CD4-positive, alpha-beta T cell (primary cell): ENCODE results near the gene C10orf62. TPM values are rescaled to one million over a fixed set of nuclear protein-coding genes. Genes with fewer than 3 reads are reported as not detected.

Experiments used
- ATAC-seq: fragments of 200-7000 bp; cut with Tn5 transposase; one replicate; pipeline ENCODE4 v1.10.0; 2022; ENCODE audit warnings: mild to moderate bottlenecking; ENCODE audit not compliant: poor library complexity
- CTCF ChIA-PET: fragments of 350-600 bp; sonication (Branson Sonifier 250); formaldehyde crosslinking; loops from one replicate; lab custom pipeline; 2021; ENCODE audit warnings: antibody characterized with exemption, inconsistent platforms; lab: Charles Lee
- POLR2A ChIA-PET: fragments of 350-600 bp; sonication (Branson Sonifier 250); formaldehyde crosslinking; loops from one replicate; lab custom pipeline; 2021; ENCODE audit warnings: antibody characterized with exemption, inconsistent platforms; lab: Charles Lee
- DNase-seq, 14 experiments: peaks; one replicate each; pipeline ENCODE4 v3.0.0-alpha.2; 2013 to 2020; ENCODE audit warnings: mixed read lengths in 2 of 14
- H3K27ac ChIP-seq, 2 donors: one replicate each; pipeline versions ENCODE4 v1.5.1 to v1.7.0; 2013; ENCODE audit warnings: low read length in 2 of 2, low read depth in 1 of 2, mild to moderate bottlenecking in 1 of 2
- H3K27me3 ChIP-seq, 2 experiments: 1 replicate in 1 of 2; 2 replicates in 1 of 2; pipeline versions ENCODE4 v1.6.1 to v1.7.0; 2013; ENCODE audit warnings: low read length in 2 of 2, control low read depth in 1 of 2, mild to moderate bottlenecking in 1 of 2, moderate library complexity in 1 of 2; ENCODE audit not compliant: insufficient read depth in 2 of 2, control insufficient read depth in 1 of 2
- H3K36me3 ChIP-seq: one replicate; pipeline ENCODE4 v1.6.1; 2013; ENCODE audit warnings: low read length, control low read depth; ENCODE audit not compliant: insufficient read depth
- H3K4me1 ChIP-seq: one replicate; pipeline ENCODE4 v1.6.1; 2013; ENCODE audit warnings: low read length, control low read depth; ENCODE audit not compliant: insufficient read depth
- H3K4me3 ChIP-seq: one replicate; pipeline ENCODE4 v1.5.1; 2013; ENCODE audit warnings: mild to moderate bottlenecking, low read length, moderate library complexity
- H3K9me3 ChIP-seq, 2 experiments: 1 replicate in 1 of 2; 2 replicates in 1 of 2; pipeline versions ENCODE4 v1.6.1 to v1.7.0; 2013; ENCODE audit warnings: low read length in 2 of 2, mild to moderate bottlenecking in 2 of 2, control low read depth in 1 of 2, moderate library complexity in 1 of 2; ENCODE audit not compliant: control insufficient read depth in 1 of 2, insufficient read depth in 1 of 2
- H3K27ac Mint-ChIP-seq: one replicate; pipeline ENCODE4 v1.8.0; 2020; ENCODE audit warnings: mixed read lengths
- H3K27me3 Mint-ChIP-seq: one replicate; pipeline ENCODE4 v1.8.0; 2021; ENCODE audit warnings: mixed read lengths
- H3K36me3 Mint-ChIP-seq: one replicate; pipeline ENCODE4 v1.8.0; 2021; ENCODE audit warnings: low read depth, mixed read lengths
- H3K4me1 Mint-ChIP-seq: one replicate; pipeline ENCODE4 v1.8.0; 2021; ENCODE audit warnings: low read depth, mixed read lengths
- H3K4me3 Mint-ChIP-seq: one replicate; pipeline ENCODE4 v1.8.0; 2020; ENCODE audit warnings: mild to moderate bottlenecking, mixed read lengths
- H3K9me3 Mint-ChIP-seq: one replicate; pipeline ENCODE4 v1.8.0; 2020; ENCODE audit warnings: mixed read lengths
- CTCF ChIP-seq: fragments of 200-600 bp; IDR thresholded peaks from one replicate; pipeline ENCODE4 v1.8.0; 2022; ENCODE audit warnings: antibody characterized with exemption, mild to moderate bottlenecking
- intact Hi-C, 2 experiments: fragments of 100-400 bp; cut with DNase I in 1 of 2; cut with micrococcal nuclease in 1 of 2; formaldehyde crosslinking; loops; one replicate each; pipeline versions ENCODE4 v1.15.1 to v1.9.0; 2023 to 2025; cut with DNase I, micrococcal nuclease
- total RNA-seq, 174 experiments: library from RNA in 2 of 174; stranded (reverse) in 2 of 174; gene quantifications; one replicate each; pipeline ENCODE4 v1.2.3 and lab custom pipeline; 2021 to 2026

The C10orf62 gene
- total RNA-seq, 2 experiments from 2014 or later, result not detected

- no peak overlapping the region for H3K27ac ChIP-seq
- ChIA-PET CTCF (no interaction called here), POLR2A (no interaction called here)
- no peaks in the 10 kb centered on the region for H3K36me3 ChIP-seq
- DNase-seq, result peak in 1 of 14 experiments; percentile 11
- H3K4me1 ChIP-seq, result no peaks in the 10 kb centered on the region
- ATAC-seq, result no peak
- H3K9me3 ChIP-seq, result no peaks in the 10 kb centered on the region
- Mint-ChIP-seq H3K9me3 (no peaks in the 10 kb centered on the region), H3K27me3 (no peaks in the 10 kb centered on the region), H3K36me3 (no peaks in the 10 kb centered on the region), H3K4me3 (no peak overlapping the region), H3K27ac (no peak overlapping the region), H3K4me1 (no peaks in the 10 kb centered on the region)
- no peaks in the 10 kb centered on the region for H3K27me3 ChIP-seq
- no peak overlapping the region for H3K4me3 ChIP-seq
- intact Hi-C loops, result no loop called here
- no peak for TF ChIP-seq CTCF
Measured at GRCh38 chr10:97612386-97612785, 22.9 kb downstream of the C10orf62 start.

GRCh38 chr10:97618285-97618684, 28.8 kb downstream of the C10orf62 start:
- ChIA-PET POLR2A (no interaction called here), CTCF (interaction anchor here (1.2 kb wide), 1 partner anchor 14 kb away, joined by 3 read pairs; no protein-coding TSS in a partner anchor)
- H3K36me3 Mint-ChIP-seq, result no peaks in the 10 kb centered on the region
- H3K4me1 ChIP-seq, result no peaks in the 10 kb centered on the region
- H3K4me3 ChIP-seq, result no peak overlapping the region
- ATAC-seq, result no peak
- H3K9me3 Mint-ChIP-seq, result no peaks in the 10 kb centered on the region
- no peaks in the 10 kb centered on the region for H3K27me3 ChIP-seq
- H3K9me3 ChIP-seq, result no peaks in the 10 kb centered on the region
- H3K27me3 Mint-ChIP-seq, result no peaks in the 10 kb centered on the region
- no peak for DNase-seq
- no peak overlapping the region for H3K27ac Mint-ChIP-seq
- no peak overlapping the region for H3K27ac ChIP-seq
- no peaks in the 10 kb centered on the region for H3K36me3 ChIP-seq
- no peaks in the 10 kb centered on the region for H3K4me1 Mint-ChIP-seq
- no peak overlapping the region for H3K4me3 Mint-ChIP-seq
- intact Hi-C loops, result no loop called here
- no peak for TF ChIP-seq CTCF

- intact Hi-C loops, result no loop called here
- H3K4me3 Mint-ChIP-seq, result no peak overlapping the region
- Histone ChIP-seq H3K27ac (no peak overlapping the region), H3K9me3 (no peaks in the 10 kb centered on the region), H3K27me3 (no peaks in the 10 kb centered on the region), H3K4me1 (no peaks in the 10 kb centered on the region), H3K4me3 (no peak overlapping the region), H3K36me3 (no peaks in the 10 kb centered on the region)
- POLR2A ChIA-PET, result no interaction called here
- DNase-seq (no peak), ATAC-seq (no peak)
- no peak for TF ChIP-seq CTCF
- H3K4me1 Mint-ChIP-seq, result no peaks in the 10 kb centered on the region
- no peaks in the 10 kb centered on the region for H3K27me3 Mint-ChIP-seq
- CTCF ChIA-PET, result interaction anchor here (1.2 kb wide), 1 partner anchor 14 kb away, joined by 3 read pairs; no protein-coding TSS in a partner anchor
- no peak overlapping the region for H3K27ac Mint-ChIP-seq
- H3K9me3 Mint-ChIP-seq, result no peaks in the 10 kb centered on the region
- H3K36me3 Mint-ChIP-seq, result no peaks in the 10 kb centered on the region
Measured at GRCh38 chr10:97618733-97619132, 29.2 kb downstream of the C10orf62 start.
